ENCODE data around the gene GLOD5. TPM values are rescaled to one million over a fixed set of nuclear protein-coding genes. Genes with fewer than 3 reads are reported as not detected.

The GLOD5 gene
- total RNA-seq, 1 donor from 2014 or later: not detected

DNA sequence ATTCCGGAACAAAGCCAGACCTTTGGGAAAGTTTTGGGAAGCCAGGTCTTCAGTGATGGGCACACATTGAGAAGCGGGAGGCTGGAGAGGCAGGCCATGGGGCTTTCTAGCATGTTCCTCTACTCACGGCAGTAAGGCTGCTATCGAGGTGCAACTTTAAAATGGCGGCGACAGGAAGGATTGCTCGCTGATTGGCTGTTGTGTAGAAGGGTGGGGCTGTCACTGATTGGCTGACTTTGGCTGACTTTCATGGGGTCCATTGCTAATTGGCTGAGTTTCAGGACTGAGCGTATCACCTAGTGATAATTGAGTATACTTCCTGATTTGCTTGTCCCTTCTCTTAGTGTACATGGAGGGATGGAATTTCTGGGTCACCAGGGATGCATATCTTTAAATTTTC, 19.7 kb upstream of the GLOD5 start:
- no peak overlapping the region for H3K4me3 ChIP-seq
- intact Hi-C loops (cut with micrococcal nuclease): no loop called here
- H3K4me1 ChIP-seq: no peaks in the 10 kb centered on the region
- TF ChIP-seq, protein P1, sequence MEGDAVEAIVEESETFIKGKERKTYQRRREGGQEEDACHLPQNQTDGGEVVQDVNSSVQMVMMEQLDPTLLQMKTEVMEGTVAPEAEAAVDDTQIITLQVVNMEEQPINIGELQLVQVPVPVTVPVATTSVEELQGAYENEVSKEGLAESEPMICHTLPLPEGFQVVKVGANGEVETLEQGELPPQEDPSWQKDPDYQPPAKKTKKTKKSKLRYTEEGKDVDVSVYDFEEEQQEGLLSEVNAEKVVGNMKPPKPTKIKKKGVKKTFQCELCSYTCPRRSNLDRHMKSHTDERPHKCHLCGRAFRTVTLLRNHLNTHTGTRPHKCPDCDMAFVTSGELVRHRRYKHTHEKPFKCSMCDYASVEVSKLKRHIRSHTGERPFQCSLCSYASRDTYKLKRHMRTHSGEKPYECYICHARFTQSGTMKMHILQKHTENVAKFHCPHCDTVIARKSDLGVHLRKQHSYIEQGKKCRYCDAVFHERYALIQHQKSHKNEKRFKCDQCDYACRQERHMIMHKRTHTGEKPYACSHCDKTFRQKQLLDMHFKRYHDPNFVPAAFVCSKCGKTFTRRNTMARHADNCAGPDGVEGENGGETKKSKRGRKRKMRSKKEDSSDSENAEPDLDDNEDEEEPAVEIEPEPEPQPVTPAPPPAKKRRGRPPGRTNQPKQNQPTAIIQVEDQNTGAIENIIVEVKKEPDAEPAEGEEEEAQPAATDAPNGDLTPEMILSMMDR (IDR thresholded peaks at IDR 0.05; ENCODE audit: borderline replicate concordance): no peak
- no peak for DNase-seq
- H3K27me3 ChIP-seq (ENCODE audit: low read depth): no peaks in the 10 kb centered on the region
- no peaks in the 10 kb centered on the region for H3K36me3 ChIP-seq
- no peaks in the 10 kb centered on the region for H3K9me3 ChIP-seq (replicated peaks)
- H3K27ac ChIP-seq (replicated peaks): no peak overlapping the region

DNA sequence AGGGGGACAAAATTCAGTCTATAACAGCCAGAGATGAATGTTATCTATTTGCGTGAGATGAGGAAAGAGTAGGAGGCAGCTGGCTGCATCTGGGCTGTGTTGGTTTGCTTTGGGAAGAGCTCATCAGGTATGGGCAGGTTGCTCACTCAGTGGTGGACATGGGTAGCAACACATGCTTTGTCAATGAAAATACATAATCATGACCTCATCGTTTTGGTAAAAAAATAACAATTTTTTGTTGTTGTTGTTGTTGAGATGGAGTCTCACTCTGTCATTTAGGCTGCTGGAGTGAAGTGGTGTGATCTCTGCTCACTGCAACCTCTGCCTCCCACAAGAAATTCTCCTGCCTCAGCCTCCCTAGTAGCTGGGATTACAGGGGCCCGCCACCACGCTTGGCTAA, 16.3 kb upstream of the GLOD5 start:
- H3K27ac ChIP-seq (replicated peaks): no peak overlapping the region
- intact Hi-C loops (cut with micrococcal nuclease): no loop called here
- no peaks in the 10 kb centered on the region for H3K36me3 ChIP-seq
- TF ChIP-seq, protein P1 (IDR thresholded peaks at IDR 0.05; ENCODE audit: borderline replicate concordance): no peak
- no peak overlapping the region for H3K4me3 ChIP-seq
- H3K4me1 ChIP-seq: no peaks in the 10 kb centered on the region
- DNase-seq: no peak
- H3K27me3 ChIP-seq (ENCODE audit: low read depth): no peaks in the 10 kb centered on the region
- no peaks in the 10 kb centered on the region for H3K9me3 ChIP-seq (replicated peaks)

DNA sequence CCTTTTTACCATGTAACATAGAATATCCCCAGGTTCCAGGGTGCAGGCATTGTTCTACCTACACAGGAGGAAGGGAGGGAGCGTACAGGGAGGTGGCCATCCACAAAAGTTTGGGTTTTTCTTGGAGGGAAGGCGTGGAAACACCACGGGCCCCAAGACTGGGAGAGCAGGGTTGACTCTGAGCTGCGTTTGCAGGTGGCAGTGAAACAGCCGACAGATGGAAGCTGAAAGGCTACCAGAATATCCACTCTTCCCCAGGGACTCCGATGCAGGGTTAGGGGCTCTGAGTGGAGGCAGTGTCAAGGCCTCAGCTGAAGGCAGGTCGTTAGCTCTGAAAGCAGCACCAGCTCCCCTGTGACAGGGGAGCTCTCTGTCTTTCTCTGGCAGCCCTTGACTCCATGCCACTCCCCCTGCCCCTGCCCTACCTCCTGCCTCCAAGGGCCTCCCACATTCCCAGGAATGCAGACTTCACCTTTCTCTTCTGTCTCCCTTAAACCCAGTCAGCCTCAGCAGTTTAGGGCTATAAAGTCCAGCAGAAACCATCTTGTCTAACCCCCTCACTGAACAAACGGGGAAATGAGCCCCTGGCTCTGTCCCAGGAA, 14.0 kb upstream of the GLOD5 start:
- Histone ChIP-seq H3K27me3 (ENCODE audit: low read depth) (no peaks in the 10 kb centered on the region), H3K9me3 (replicated peaks) (no peaks in the 10 kb centered on the region), H3K4me3 (no peak overlapping the region), H3K4me1 (no peaks in the 10 kb centered on the region), H3K27ac (replicated peaks) (no peak overlapping the region), H3K36me3 (no peaks in the 10 kb centered on the region)
- no peak for DNase-seq
- TF ChIP-seq, protein P1 (IDR thresholded peaks at IDR 0.05; ENCODE audit: borderline replicate concordance): no peak
- intact Hi-C loops (cut with micrococcal nuclease): no loop called here

DNA sequence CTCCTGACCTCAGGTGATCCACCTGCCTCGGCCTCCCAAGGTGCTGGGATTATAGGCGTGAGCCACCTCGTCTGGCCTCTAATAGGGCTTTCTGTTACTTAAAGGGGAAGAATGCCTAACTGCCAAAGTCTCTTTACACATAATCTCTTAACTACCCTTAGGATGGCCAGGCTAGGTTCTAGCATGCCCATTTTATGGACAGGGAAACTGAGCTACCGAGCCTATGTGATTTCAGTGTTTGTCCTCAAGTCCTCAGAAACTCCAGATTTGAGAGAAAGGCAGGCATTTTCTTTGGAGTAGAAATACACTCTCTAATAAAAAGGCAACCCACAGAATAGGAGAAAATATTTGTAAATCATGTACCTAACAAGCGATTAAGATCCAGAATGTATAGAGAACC, 12.4 kb upstream of the GLOD5 start:
- Histone ChIP-seq H3K27me3 (ENCODE audit: low read depth) (no peaks in the 10 kb centered on the region), H3K36me3 (no peaks in the 10 kb centered on the region), H3K9me3 (replicated peaks) (no peaks in the 10 kb centered on the region), H3K4me1 (no peaks in the 10 kb centered on the region), H3K4me3 (no peak overlapping the region), H3K27ac (replicated peaks) (no peak overlapping the region)
- intact Hi-C loops (cut with micrococcal nuclease): no loop called here
- no peak for DNase-seq
- TF ChIP-seq, protein P1 (IDR thresholded peaks at IDR 0.05; ENCODE audit: borderline replicate concordance): no peak

DNA sequence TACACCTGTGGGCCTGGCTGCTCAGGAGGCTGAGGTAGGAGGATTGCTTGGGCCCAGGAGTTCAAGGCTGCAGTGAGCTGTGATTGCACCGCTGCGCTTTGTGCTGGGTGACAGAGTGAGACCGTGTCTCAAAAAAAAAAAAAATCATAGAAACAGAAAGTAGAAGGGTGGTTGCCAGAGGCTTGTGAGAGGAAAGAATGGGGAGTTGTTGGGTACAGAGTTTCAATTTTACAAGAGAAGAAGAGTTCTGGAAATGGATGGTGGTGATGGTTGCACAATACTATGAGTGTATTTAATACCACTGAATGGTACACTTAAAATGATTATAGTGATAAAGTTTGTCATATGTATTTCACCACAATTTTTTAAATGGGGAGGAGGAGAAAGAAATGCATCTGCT, 10.2 kb upstream of the GLOD5 start:
- Histone ChIP-seq H3K9me3 (replicated peaks) (no peaks in the 10 kb centered on the region), H3K4me1 (no peaks in the 10 kb centered on the region), H3K27me3 (ENCODE audit: low read depth) (no peaks in the 10 kb centered on the region), H3K36me3 (no peaks in the 10 kb centered on the region), H3K4me3 (no peak overlapping the region), H3K27ac (replicated peaks) (no peak overlapping the region)
- DNase-seq: no peak
- TF ChIP-seq, protein P1 (IDR thresholded peaks at IDR 0.05; ENCODE audit: borderline replicate concordance): no peak
- intact Hi-C loops (cut with micrococcal nuclease): no loop called here

Data from left ventricle myocardium inferior (tissue), 1 donor.